ENCODE results near the gene FHIT. TPM values are rescaled to one million over a fixed set of nuclear protein-coding genes. Genes with fewer than 3 reads are reported as not detected.
"Not testable (repeated sequence)": the region's sequence is repeated elsewhere in the genome, so short reads cannot be mapped to it uniquely, and the experiment has no call there.

The FHIT gene
- total RNA-seq, 2 donors from 2014 or later, result 6.8 to 12.3 TPM

- TF ChIP-seq CTCF (conservative IDR thresholded peaks at IDR 0.05), result no peak
- Histone ChIP-seq H3K4me3 (ENCODE audit: low read length) (no peak overlapping the region), H3K27ac (ENCODE audit: low read depth, low read length) (no peak overlapping the region), H3K36me3 (ENCODE audit: control insufficient read depth, insufficient read depth, low read length) (no peaks in the 10 kb centered on the region), H3K9ac (ENCODE audit: extremely low read depth, low read length, poor library complexity, severe bottlenecking) (no peak overlapping the region), H3K27me3 (ENCODE audit: control insufficient read depth, insufficient read depth, low read length, poor library complexity, severe bottlenecking) (no peaks in the 10 kb centered on the region), H3K4me1 (ENCODE audit: control insufficient read depth, insufficient read depth, low read length) (no peaks in the 10 kb centered on the region), H3K9me3 (ENCODE audit: control insufficient read depth, low read length) (no peaks in the 10 kb centered on the region)
- no peak overlapping the region for H3K4me3 Mint-ChIP-seq
- H3K27me3 Mint-ChIP-seq (ENCODE audit: insufficient read depth), result peaks cover 7% of the 10 kb centered on the region
- H3K4me1 Mint-ChIP-seq, result peaks cover 8% of the 10 kb centered on the region
- WGBS, 2 experiments (ENCODE audit: insufficient coverage in 1 of 2, insufficient read length in 1 of 2), result 95% methylated on average over 1 of the region's 1 CpG; no CpG with 5 or more reads in 1 of the 2 experiments
- DNase-seq, result no peak
- H3K27ac Mint-ChIP-seq, result no peak overlapping the region
- no peaks in the 10 kb centered on the region for H3K36me3 Mint-ChIP-seq (ENCODE audit: low read depth)
- peaks cover 8% of the 10 kb centered on the region for H3K9me3 Mint-ChIP-seq
Measured at GRCh38 chr3:61052851-61053250, 198.4 kb downstream of the FHIT start.

GRCh38 chr3:61051666-61052065 lies 199.6 kb downstream of the FHIT start:
- peaks cover 8% of the 10 kb centered on the region for H3K9me3 Mint-ChIP-seq
- H3K27me3 ChIP-seq (ENCODE audit: control insufficient read depth, insufficient read depth, low read length, poor library complexity, severe bottlenecking), result no peaks in the 10 kb centered on the region
- H3K4me1 ChIP-seq (ENCODE audit: control insufficient read depth, insufficient read depth, low read length), result no peaks in the 10 kb centered on the region
- H3K36me3 ChIP-seq (ENCODE audit: control insufficient read depth, insufficient read depth, low read length), result no peaks in the 10 kb centered on the region
- no peak overlapping the region for H3K27ac Mint-ChIP-seq
- no peak for TF ChIP-seq CTCF (conservative IDR thresholded peaks at IDR 0.05)
- H3K36me3 Mint-ChIP-seq (ENCODE audit: low read depth), result no peaks in the 10 kb centered on the region
- no peak for DNase-seq
- no peak overlapping the region for H3K4me3 Mint-ChIP-seq
- no peak overlapping the region for H3K27ac ChIP-seq (ENCODE audit: low read depth, low read length)
- peaks cover 7% of the 10 kb centered on the region for H3K27me3 Mint-ChIP-seq (ENCODE audit: insufficient read depth)
- WGBS, 2 experiments (ENCODE audit: insufficient coverage in 1 of 2, insufficient read length in 1 of 2), result 96 to 100% methylated on average over 1 of the region's 1 CpG
- H3K4me1 Mint-ChIP-seq, result peaks cover 5% of the 10 kb centered on the region
- no peak overlapping the region for H3K9ac ChIP-seq (ENCODE audit: extremely low read depth, low read length, poor library complexity, severe bottlenecking)
- H3K4me3 ChIP-seq (ENCODE audit: low read length), result no peak overlapping the region
- no peaks in the 10 kb centered on the region for H3K9me3 ChIP-seq (ENCODE audit: control insufficient read depth, low read length)

GRCh38 chr3:61045169-61045568 lies 206.1 kb downstream of the FHIT start:
- not testable (repeated sequence) for H3K27ac Mint-ChIP-seq; H3K36me3 Mint-ChIP-seq (ENCODE audit: low read depth); H3K27me3 ChIP-seq (ENCODE audit: control insufficient read depth, insufficient read depth, low read length, poor library complexity, severe bottlenecking); H3K9ac ChIP-seq (ENCODE audit: extremely low read depth, low read length, poor library complexity, severe bottlenecking); H3K27ac ChIP-seq (ENCODE audit: low read depth, low read length); H3K27me3 Mint-ChIP-seq (ENCODE audit: insufficient read depth); H3K4me1 ChIP-seq (ENCODE audit: control insufficient read depth, insufficient read depth, low read length); DNase-seq; H3K36me3 ChIP-seq (ENCODE audit: control insufficient read depth, insufficient read depth, low read length); H3K4me3 ChIP-seq (ENCODE audit: low read length); H3K4me1 Mint-ChIP-seq; H3K4me3 Mint-ChIP-seq
- WGBS, 2 experiments (ENCODE audit: insufficient coverage in 1 of 2, insufficient read length in 1 of 2), result no CpG with 5 or more reads among the region's 1 CpG
- H3K9me3 Mint-ChIP-seq, result peaks cover 30% of the 10 kb centered on the region
- peaks cover 17% of the 10 kb centered on the region for H3K9me3 ChIP-seq (ENCODE audit: control insufficient read depth, low read length)

GRCh38 chr3:61043156-61043555 lies 208.1 kb downstream of the FHIT start:
- Mint-ChIP-seq H3K27ac (no peak overlapping the region), H3K27me3 (ENCODE audit: insufficient read depth) (no peaks in the 10 kb centered on the region), H3K4me3 (no peak overlapping the region), H3K36me3 (ENCODE audit: low read depth) (peaks cover 15% of the 10 kb centered on the region), H3K4me1 (no peaks in the 10 kb centered on the region), H3K9me3 (peaks cover 35% of the 10 kb centered on the region)
- Histone ChIP-seq H3K27ac (ENCODE audit: low read depth, low read length) (no peak overlapping the region), H3K9ac (ENCODE audit: extremely low read depth, low read length, poor library complexity, severe bottlenecking) (no peak overlapping the region), H3K36me3 (ENCODE audit: control insufficient read depth, insufficient read depth, low read length) (no peaks in the 10 kb centered on the region), H3K9me3 (ENCODE audit: control insufficient read depth, low read length) (peaks cover 26% of the 10 kb centered on the region), H3K27me3 (ENCODE audit: control insufficient read depth, insufficient read depth, low read length, poor library complexity, severe bottlenecking) (no peaks in the 10 kb centered on the region), H3K4me3 (ENCODE audit: low read length) (peak overlapping the region; percentile 49), H3K4me1 (ENCODE audit: control insufficient read depth, insufficient read depth, low read length) (no peaks in the 10 kb centered on the region)
- TF ChIP-seq CTCF (conservative IDR thresholded peaks at IDR 0.05), result no peak
- WGBS, 2 experiments (ENCODE audit: insufficient coverage in 1 of 2, insufficient read length in 1 of 2), result 84 to 92% methylated on average over 5 to 10 of the region's 10 CpGs
- no peak for DNase-seq
